OCI-LY1 (cell line): Measurements from ENCODE around the gene ATP8A1.

Experiments
- H2AFZ ChIP-seq: fragments of 200-600 bp; sonication (generic), shearing (Covaris generic); 2 replicates; pipeline ENCODE4 v1.6.0; 2014; ENCODE audit warnings: antibody characterized with exemption, mild to moderate bottlenecking, low read length
- H3F3A ChIP-seq: fragments of 200-600 bp; sonication (generic), shearing (Covaris generic); 2 replicates; pipeline ENCODE4 v1.6.0; 2014; ENCODE audit warnings: mild to moderate bottlenecking, antibody characterized with exemption, low read length, moderate library complexity; ENCODE audit not compliant: insufficient read depth
- H3K27ac ChIP-seq: fragments of 200-600 bp; sonication (generic); 2 replicates; pipeline ENCODE4 v1.5.1; 2014; ENCODE audit warnings: low read length, mixed run types, mild to moderate bottlenecking, low read depth; ENCODE audit not compliant: poor library complexity, severe bottlenecking
- H3K27me3 ChIP-seq: fragments of 200-600 bp; sonication (generic); 2 replicates; pipeline ENCODE4 v1.6.0; 2014; ENCODE audit warnings: antibody characterized with exemption, mild to moderate bottlenecking, low read length, moderate library complexity; ENCODE audit not compliant: insufficient read depth
- H3K36me3 ChIP-seq: fragments of 200-600 bp; sonication (generic); 2 replicates; pipeline ENCODE4 v1.6.1; 2014; ENCODE audit warnings: mild to moderate bottlenecking, antibody characterized with exemption, low read length, moderate library complexity, mixed read lengths; ENCODE audit not compliant: insufficient read depth
- H3K4me1 ChIP-seq: fragments of 200-600 bp; sonication (generic); 2 replicates; pipeline ENCODE4 v1.5.1; 2014; ENCODE audit warnings: mild to moderate bottlenecking, low read length, moderate library complexity; ENCODE audit not compliant: insufficient read depth, severe bottlenecking
- H3K4me2 ChIP-seq: fragments of 200-600 bp; sonication (generic), shearing (Covaris generic); 2 replicates; pipeline ENCODE4 v1.6.1; 2014; ENCODE audit warnings: low read length
- H3K4me3 ChIP-seq: fragments of 200-600 bp; sonication (generic); 2 replicates; pipeline ENCODE4 v1.5.1; 2014; ENCODE audit warnings: low read length, low read depth, mild to moderate bottlenecking, mixed read lengths; ENCODE audit not compliant: poor library complexity, severe bottlenecking
- H3K79me2 ChIP-seq: fragments of 200-600 bp; shearing (Covaris generic); 2 replicates; pipeline ENCODE4 v1.6.1; 2016; ENCODE audit warnings: mixed run types, low read length, mixed read lengths; ENCODE audit not compliant: insufficient read depth
- H3K9ac ChIP-seq: fragments of 200-600 bp; sonication (generic), shearing (Covaris generic); 2 replicates; pipeline ENCODE4 v1.6.1; 2014; ENCODE audit warnings: mild to moderate bottlenecking, low read length, mixed read lengths
- H3K9me2 ChIP-seq: fragments of 200-600 bp; sonication (generic), shearing (Covaris generic); 2 replicates; pipeline ENCODE4 v1.6.1; 2014; ENCODE audit warnings: low read depth, mild to moderate bottlenecking, low read length, mixed read lengths
- H3K9me3 ChIP-seq: fragments of 200-600 bp; shearing (Covaris generic); 2 replicates; pipeline ENCODE4 v1.6.1; 2014; ENCODE audit warnings: low read length, mixed read lengths
- H4K20me1 ChIP-seq: fragments of 200-600 bp; sonication (generic), shearing (Covaris generic); 2 replicates; pipeline ENCODE4 v1.6.0; 2016; ENCODE audit warnings: mild to moderate bottlenecking, low read length; ENCODE audit not compliant: insufficient read depth
- CTCF ChIP-seq: fragments of 200-600 bp; sonication (generic), shearing (Covaris generic); IDR thresholded peaks from 2 replicates; pipeline ENCODE4 v1.5.1; 2017; ENCODE audit warnings: mild to moderate bottlenecking, antibody characterized with exemption, low read length, moderate library complexity, mixed read lengths
- EZH2 ChIP-seq: fragments of 200-600 bp; sonication (generic), shearing (Covaris generic); IDR thresholded peaks from 2 replicates; pipeline ENCODE4 v1.8.0; 2017; ENCODE audit warnings: borderline replicate concordance, mixed run types, mild to moderate bottlenecking, antibody characterized with exemption, low read length, moderate library complexity, mixed read lengths

Gene ATP8A1

GRCh38 chr4:42543126-42543525 lies 113.8 kb downstream of the ATP8A1 start:
- no peaks in the 10 kb centered on the region for H3K4me1 ChIP-seq
- no peak overlapping the region for H3K4me2 ChIP-seq
- no peak overlapping the region for H2AFZ ChIP-seq
- H3K9me3 ChIP-seq: no peaks in the 10 kb centered on the region
- no peak overlapping the region for H3K27ac ChIP-seq
- no peak overlapping the region for H3K4me3 ChIP-seq
- H3F3A ChIP-seq: no peaks in the 10 kb centered on the region
- no peaks in the 10 kb centered on the region for H3K79me2 ChIP-seq
- no peaks in the 10 kb centered on the region for H3K9me2 ChIP-seq
- no peaks in the 10 kb centered on the region for H3K27me3 ChIP-seq
- peaks cover 8% of the 10 kb centered on the region; the same call in 1 of the 2 replicates for H3K36me3 ChIP-seq
- TF ChIP-seq EZH2 (no peak), CTCF (no peak)
- H4K20me1 ChIP-seq: no peaks in the 10 kb centered on the region
- no peak overlapping the region for H3K9ac ChIP-seq

GRCh38 chr4:42541647-42542046 lies 115.3 kb downstream of the ATP8A1 start:
- no peaks in the 10 kb centered on the region for H3F3A ChIP-seq
- H3K4me2 ChIP-seq: no peak overlapping the region
- no peak overlapping the region for H2AFZ ChIP-seq
- no peaks in the 10 kb centered on the region for H4K20me1 ChIP-seq
- H3K36me3 ChIP-seq: peaks cover 8% of the 10 kb centered on the region; the same call in 1 of the 2 replicates
- H3K9me3 ChIP-seq: no peaks in the 10 kb centered on the region
- no peak overlapping the region for H3K9ac ChIP-seq
- H3K27ac ChIP-seq: no peak overlapping the region
- no peaks in the 10 kb centered on the region for H3K9me2 ChIP-seq
- no peaks in the 10 kb centered on the region for H3K79me2 ChIP-seq
- H3K27me3 ChIP-seq: no peaks in the 10 kb centered on the region
- H3K4me3 ChIP-seq: no peak overlapping the region
- no peak for TF ChIP-seq EZH2
- no peak for TF ChIP-seq CTCF
- no peaks in the 10 kb centered on the region for H3K4me1 ChIP-seq

- Histone ChIP-seq H3K9ac (no peak overlapping the region), H3K4me3 (no peak overlapping the region), H3K27ac (no peak overlapping the region), H3K4me2 (no peak overlapping the region), H3F3A (no peaks in the 10 kb centered on the region), H4K20me1 (no peaks in the 10 kb centered on the region), H3K4me1 (no peaks in the 10 kb centered on the region), H3K79me2 (no peaks in the 10 kb centered on the region), H3K9me3 (no peaks in the 10 kb centered on the region), H3K36me3 (no peaks in the 10 kb centered on the region), H3K9me2 (no peaks in the 10 kb centered on the region), H3K27me3 (no peaks in the 10 kb centered on the region), H2AFZ (no peak overlapping the region)
- TF ChIP-seq CTCF (no peak), EZH2 (no peak)
Observed at GRCh38 chr4:42533042-42533441, 123.9 kb downstream of the ATP8A1 start.
